HCT116 (cell line): Measurements from ENCODE around the gene LUC7L. TPM values are rescaled to one million over a fixed set of nuclear protein-coding genes. Genes with fewer than 3 reads are reported as not detected.
A peak's percentile ranks its signal among the peaks of the same experiment; 100 is the strongest.
"Not testable (repeated sequence)": the region's sequence is repeated elsewhere in the genome, so short reads cannot be mapped to it uniquely, and the experiment has no call there.

ENCODE experiments used
- ATAC-seq: fragments of 200-7000 bp; cut with Tn5 transposase; 2 replicates; pipeline ENCODE4 v1.9.1; 2020; ENCODE audit warnings: mild to moderate bottlenecking, moderate library complexity
- BruUV-seq: library from RNA; stranded (reverse); fragments of 400-500 nt; replicated peaks from 2 replicates; lab custom pipeline; 2021; lab: Mats Ljungman, UMichigan
- CTCF ChIA-PET: fragments of 300-600 bp; sonication (Branson Sonifier 250); formaldehyde crosslinking; loops from one replicate; lab custom pipeline; 2021; ENCODE audit warnings: antibody characterized with exemption; lab: Charles Lee
- POLR2A ChIA-PET: fragments of 300-600, 350-600 bp; sonication (Branson Sonifier 250); formaldehyde crosslinking; loops from one replicate; lab custom pipeline; 2021; ENCODE audit warnings: antibody characterized with exemption; lab: Charles Lee
- RAD21 ChIA-PET, 2 experiments: fragments of 300-600 bp; sonication (Branson Sonifier 250); formaldehyde crosslinking; loops; one replicate each; lab custom pipeline; 2023; ENCODE audit warnings: low total read pairs in 2 of 2; ENCODE audit not compliant: uncharacterized antibody in 2 of 2, unreplicated experiment in 2 of 2, low non-redundant PET in 1 of 2; lab: Charles Lee
- DNase-seq: peaks from one replicate; pipeline ENCODE4 v3.0.0-alpha.2; 2010; ENCODE audit warnings: low read depth, low spot score
- H2AFZ ChIP-seq: fragments of 200-600 bp; shearing (Covaris generic), sonication (generic); 2 replicates; pipeline ENCODE4 v1.6.1; 2017; ENCODE audit warnings: low read depth, mixed run types, mixed read lengths, antibody characterized with exemption, low read length; ENCODE audit not compliant: poor library complexity, severe bottlenecking
- H3K27ac ChIP-seq: 2 replicates; pipeline ENCODE4 v1.5.1; 2012; ENCODE audit warnings: low read depth, low read length
- H3K27me3 ChIP-seq: fragments of 200-600 bp; sonication (generic); 2 replicates; pipeline ENCODE4 v1.6.1; 2016; ENCODE audit warnings: mixed run types, low read length, mixed read lengths; ENCODE audit not compliant: insufficient read depth
- H3K36me3 ChIP-seq, 2 experiments: fragments of 200-500 bp in 1 of 2; fragments of 200-600 bp in 1 of 2; sonication (Bioruptor generic) in 1 of 2; sonication (generic) in 1 of 2; 2 replicates each; pipeline versions ENCODE4 v1.5.1 to v1.6.1; 2014 to 2016; ENCODE audit warnings: low read length in 2 of 2, inconsistent platforms in 1 of 2, mixed read lengths in 1 of 2, mixed run types in 1 of 2; ENCODE audit not compliant: insufficient read depth in 2 of 2, control insufficient read depth in 1 of 2
- H3K4me1 ChIP-seq, 2 experiments: fragments of 200-600 bp in 1 of 2; sonication (generic) in 1 of 2; 2 replicates each; pipeline versions ENCODE4 v1.5.1 to v1.6.1; 2012 to 2017; ENCODE audit warnings: low read length in 2 of 2, inconsistent platforms in 1 of 2, mild to moderate bottlenecking in 1 of 2, mixed read lengths in 1 of 2, mixed run types in 1 of 2, moderate library complexity in 1 of 2; ENCODE audit not compliant: insufficient read depth in 2 of 2, control insufficient read depth in 1 of 2
- H3K4me2 ChIP-seq: fragments of 200-600 bp; sonication (generic); 2 replicates; pipeline ENCODE4 v1.6.1; 2017; ENCODE audit warnings: mixed run types, low read length, mixed read lengths
- H3K4me3 ChIP-seq, 2 experiments: fragments of 200-600 bp in 1 of 2; sonication (generic) in 1 of 2; replicated peaks in 1 of 2; 2 replicates each; pipeline ENCODE4 v1.5.1; 2011 to 2016; ENCODE audit warnings: low read length in 2 of 2, control low read depth in 1 of 2, low read depth in 1 of 2, mild to moderate bottlenecking in 1 of 2, mixed read lengths in 1 of 2, mixed run types in 1 of 2
- H3K79me2 ChIP-seq: fragments of 200-600 bp; sonication (generic); 2 replicates; pipeline ENCODE4 v1.6.1; 2017; ENCODE audit warnings: mild to moderate bottlenecking, mixed run types, low read length, moderate library complexity, mixed read lengths; ENCODE audit not compliant: insufficient read depth
- H3K9ac ChIP-seq: fragments of 200-600 bp; sonication (generic); 2 replicates; pipeline ENCODE4 v1.6.1; 2016; ENCODE audit warnings: low read length, mixed read lengths
- H3K9me2 ChIP-seq: fragments of 200-600 bp; sonication (generic), shearing (Covaris generic); 2 replicates; pipeline ENCODE4 v1.6.1; 2017; ENCODE audit warnings: mixed run types, mild to moderate bottlenecking, moderate library complexity; ENCODE audit not compliant: insufficient read depth
- H3K9me3 ChIP-seq, 2 experiments: fragments of 200-500 bp in 1 of 2; fragments of 200-600 bp in 1 of 2; sonication (Bioruptor generic) in 1 of 2; sonication (generic) in 1 of 2; 2 replicates each; pipeline ENCODE4 v1.6.1; 2014 to 2017; ENCODE audit warnings: low read length in 2 of 2, mixed read lengths in 2 of 2, inconsistent platforms in 1 of 2, low read depth in 1 of 2, mild to moderate bottlenecking in 1 of 2, mixed run types in 1 of 2, moderate library complexity in 1 of 2; ENCODE audit not compliant: control insufficient read depth in 1 of 2, insufficient read depth in 1 of 2
- H4K20me1 ChIP-seq: fragments of 200-600 bp; sonication (generic), shearing (Covaris generic); 2 replicates; pipeline ENCODE4 v1.6.1; 2017; ENCODE audit warnings: mixed run types, mild to moderate bottlenecking, moderate library complexity; ENCODE audit not compliant: insufficient read depth
- REST ChIP-seq: IDR thresholded peaks from 2 replicates; pipeline ENCODE4 v1.6.1; 2012; ENCODE audit warnings: low read depth
- TCF7L2 ChIP-seq: IDR thresholded peaks from 2 replicates; pipeline ENCODE4 v1.7.0; 2011; ENCODE audit warnings: borderline replicate concordance, inconsistent platforms; ENCODE audit not compliant: insufficient read depth, insufficient read length; ENCODE audit errors: extremely low read depth
- intact Hi-C: fragments of 100-400 bp; cut with micrococcal nuclease; formaldehyde crosslinking; loops from 2 replicates; pipeline ENCODE4 v1.10.0; 2022
- total RNA-seq: library from RNA; stranded (reverse); gene quantifications from one replicate; pipeline ENCODE4 v1.2.1, GENCODE V29; 2021; ENCODE audit not compliant: unreplicated experiment

LUC7L gene
- total RNA-seq, 1 experiment from 2014 or later = 50.5 TPM

GRCh38 chr16:170788-171187 is 58.5 kb downstream of the LUC7L start:
- Histone ChIP-seq H3K36me3 (no peaks in the 10 kb centered on the region), H4K20me1 (no peaks in the 10 kb centered on the region), H3K4me2 (no peak overlapping the region), H3K9ac (no peak overlapping the region), H3K27ac (no peak overlapping the region), H3K9me3 (no peaks in the 10 kb centered on the region), H3K27me3 (no peaks in the 10 kb centered on the region), H3K79me2 (no peaks in the 10 kb centered on the region), H2AFZ (no peak overlapping the region), H3K4me3 (no peak overlapping the region), H3K4me1 (peaks cover 0 to 14% of the 10 kb centered on the region in 2 experiments; a peak in 2 of 4 replicates), H3K9me2 (no peaks in the 10 kb centered on the region)
- ChIA-PET POLR2A (no interaction called here), CTCF (no interaction called here), RAD21 (no interaction called here)
- no TSS peak for BruUV-seq
- intact Hi-C loops = no loop called here
- ATAC-seq (no peak), DNase-seq (no peak)
- TF ChIP-seq TCF7L2 = no peak

GRCh38 chr16:170088-170507 is 59.2 kb downstream of the LUC7L start:
- H3K79me2 ChIP-seq, H3K4me3 ChIP-seq, H3K9ac ChIP-seq, H4K20me1 ChIP-seq, H2AFZ ChIP-seq, RAD21 ChIA-PET, H3K9me2 ChIP-seq, DNase-seq, POLR2A ChIA-PET, H3K27me3 ChIP-seq, BruUV-seq, H3K36me3 ChIP-seq, CTCF ChIA-PET, H3K9me3 ChIP-seq, intact Hi-C loops, H3K27ac ChIP-seq: not testable (repeated sequence)
- ATAC-seq = peak; percentile 52
- Histone ChIP-seq H3K4me1 (peaks cover 0 to 14% of the 10 kb centered on the region in 2 experiments; a peak in 2 of 4 replicates), H3K4me2 (peak overlapping the region; percentile 32)
- peak; percentile 63 for TF ChIP-seq REST
